Lung (tissue), 13 donors: ENCODE data around the gene RBX1. TPM values are rescaled to one million over a fixed set of nuclear protein-coding genes. Genes with fewer than 3 reads are reported as not detected.
A peak's percentile ranks its signal among the peaks of the same experiment; 100 is the strongest.

ENCODE experiments used
- ATAC-seq: fragments of 200-7000 bp; cut with Tn5 transposase; one replicate; pipeline ENCODE4 v1.9.1; 2020; ENCODE audit warnings: moderate number of reproducible peaks; ENCODE audit not compliant: insufficient read depth, low FRiP score
- DNase-seq, 3 donors: peaks; one replicate each; pipeline ENCODE4 v3.0.0-alpha.2; 2013 to 2017
- H3K27ac ChIP-seq, 2 donors: one replicate each; pipeline ENCODE4 v1.5.1; 2013; ENCODE audit warnings: mild to moderate bottlenecking in 2 of 2, moderate library complexity in 2 of 2, control low read depth in 1 of 2, inconsistent platforms in 1 of 2, low read depth in 1 of 2, low read length in 1 of 2
- H3K27me3 ChIP-seq, 3 donors: one replicate each; pipeline ENCODE4 v1.5.1; 2013; ENCODE audit warnings: low read length in 2 of 3; ENCODE audit not compliant: control insufficient read depth in 3 of 3, insufficient read depth in 3 of 3
- H3K36me3 ChIP-seq, 4 donors: one replicate each; pipeline ENCODE4 v1.5.1; 2013; ENCODE audit warnings: low read length in 4 of 4, mild to moderate bottlenecking in 1 of 4, moderate library complexity in 1 of 4; ENCODE audit not compliant: control insufficient read depth in 4 of 4, insufficient read depth in 4 of 4
- H3K4me1 ChIP-seq, 5 donors: one replicate each; pipeline ENCODE4 v1.5.1; 2013; ENCODE audit warnings: low read length in 5 of 5, mild to moderate bottlenecking in 2 of 5, moderate library complexity in 1 of 5; ENCODE audit not compliant: control insufficient read depth in 5 of 5, insufficient read depth in 5 of 5
- H3K4me3 ChIP-seq: one replicate; pipeline ENCODE4 v1.5.1; 2013; ENCODE audit warnings: mild to moderate bottlenecking, control low read depth, moderate library complexity
- H3K9ac ChIP-seq, 2 donors: one replicate each; pipeline ENCODE4 v1.5.1; 2013; ENCODE audit warnings: low read length in 2 of 2, control low read depth in 1 of 2; ENCODE audit not compliant: insufficient read depth in 1 of 2
- H3K9me3 ChIP-seq, 4 donors: one replicate each; pipeline ENCODE4 v1.5.1; 2013; ENCODE audit warnings: low read length in 3 of 4, mild to moderate bottlenecking in 1 of 4, moderate library complexity in 1 of 4; ENCODE audit not compliant: control insufficient read depth in 4 of 4, insufficient read depth in 3 of 4
- CTCF ChIP-seq: IDR thresholded peaks from 2 replicates; pipeline ENCODE4 v1.5.1; 2012; ENCODE audit warnings: mild to moderate bottlenecking; ENCODE audit errors: control extremely low read depth, extremely low read depth
- WGBS, 2 donors: extraction: QIAGEN DNeasy Blood & Tissue Kit; methylation state at CpG; one replicate each; pipeline ENCODE4 v1.1.7; 2013; 5-methylcytosine and 5-hydroxymethylcytosine counted together
- polyA plus RNA-seq, 2 donors: library from polyadenylated mRNA; stranded (reverse); fragments of 200-250 nt; gene quantifications; one replicate each; pipeline ENCODE4 v1.2.1, GENCODE V29; 2013
- small RNA-seq: library from RNA; depleted of rRNA; stranded (forward); fragments of <200 nt; gene quantifications from one replicate; pipeline ENCODE3, GENCODE V24; 2014; ENCODE audit warnings: low replicate concordance
- total RNA-seq, 2 donors: library from RNA; depleted of rRNA in 1 of 2; stranded (reverse); fragments of >200 nt in 1 of 2; gene quantifications; one replicate each; pipeline ENCODE4 v1.2.1, GENCODE V29; 2014 to 2021
- donor health status: control.
- donor health status: control.
- donor health status: Bipolar disorder and iron deficiency.
- donor health status: healthy.
- donor health status: DM: yes; HTN: yes; CAD: no.

Gene RBX1
- total and polyA plus RNA-seq, 4 donors = 44.8 to 144 (median 64.0) TPM

- TF ChIP-seq CTCF = no peak
- no peaks in the 10 kb centered on the region for H3K27me3 ChIP-seq
- H3K27ac ChIP-seq = peak overlapping the region; percentile 98 to 100
- 0 to 1% methylated on average over 72 to 85 of the region's 85 CpGs for WGBS, 2 donors
- peak overlapping the region; percentile 68 for H3K4me3 ChIP-seq
- H3K9me3 ChIP-seq = no peaks in the 10 kb centered on the region
- H3K4me1 ChIP-seq = peaks cover 0 to 14% (median 0%) of the 10 kb centered on the region in 5 donors
- H3K36me3 ChIP-seq = no peaks in the 10 kb centered on the region
- ATAC-seq (peak; percentile 90), DNase-seq (peak; percentile 85)
- peak overlapping the region; percentile 73 for H3K9ac ChIP-seq
Observed at GRCh38 chr22:41021613-41022454, 70.7 kb downstream of the RBX1 start.

- H3K27me3 ChIP-seq = no peaks in the 10 kb centered on the region
Observed at GRCh38 chr22:41022470-41023298, 71.5 kb downstream of the RBX1 start.

More at GRCh38 chr22:41022470-41023298, 71.5 kb downstream of the RBX1 start:
- H3K9me3 ChIP-seq = no peaks in the 10 kb centered on the region
- no peak for TF ChIP-seq CTCF
- peak overlapping the region; percentile 98 to 100 for H3K27ac ChIP-seq
- peak; percentile 83 for ATAC-seq
- H3K4me3 ChIP-seq = peak overlapping the region; percentile 68
- peak; percentile 94 to 96 (median 95) for DNase-seq
- H3K9ac ChIP-seq = peak overlapping the region; percentile 63 to 71
- H3K4me1 ChIP-seq = peaks cover 0 to 14% (median 0%) of the 10 kb centered on the region in 5 donors
- H3K36me3 ChIP-seq = no peaks in the 10 kb centered on the region
- 3 to 4% methylated on average over 46 of the region's 46 CpGs for WGBS, 2 donors

Small RNAs within 50 kb of the gene (small RNA-seq; reads per million reads assigned to genes)
- gene RF00017 = not detected
- not detected for gene RNU6-379P

Other genes starting within 250 kb of the RBX1 start
- gene SLC25A17, start 132.0 kb upstream of the RBX1 start, total RNA-seq = 10 to 100 TPM; 17.2 to 17.4 TPM
- 10 to 100 TPM; 13.7 to 13.8 TPM for gene SLC25A17, start 132.0 kb upstream of the RBX1 start, polyA plus RNA-seq
- 100 to 1,000 TPM; 145 to 208 TPM for gene ST13, start 94.7 kb upstream of the RBX1 start, total RNA-seq
- 100 to 1,000 TPM in 1 of 2 donors, 10 to 100 TPM in 1; 61.9 to 118 TPM for gene ST13, start 94.7 kb upstream of the RBX1 start, polyA plus RNA-seq
- gene XPNPEP3, start 94.2 kb upstream of the RBX1 start, total RNA-seq = 10 to 100 TPM; 14.4 to 24.1 TPM
- gene XPNPEP3, start 94.2 kb upstream of the RBX1 start, polyA plus RNA-seq = 1 to 10 TPM; 5.1 to 6.3 TPM
- gene DNAJB7, start 89.3 kb upstream of the RBX1 start, total RNA-seq = not detected
- not detected for gene DNAJB7, start 89.3 kb upstream of the RBX1 start, polyA plus RNA-seq
- gene EP300, start 141.2 kb downstream of the RBX1 start, total RNA-seq = 100 to 1,000 TPM in 1 of 2 donors, 10 to 100 TPM in 1; 67.1 to 177 TPM
- 10 to 100 TPM; 14.9 to 21.7 TPM for gene EP300, start 141.2 kb downstream of the RBX1 start, polyA plus RNA-seq